ENCODE data around the gene RABEP1.

RABEP1 gene

GRCh38 chr17:5269241-5269960, 12.7 kb upstream of the RABEP1 start:
- DNase-seq = no peak

GRCh38 chr17:5272322-5272721, 9.8 kb upstream of the RABEP1 start:
- no peak for DNase-seq

- peak in 3 of 4 experiments; percentile 14 to 52 (median 17) for DNase-seq
These were observed 646 bp downstream of the RABEP1 start for GRCh38 chr17:5282642-5283217.

GRCh38 chr17:5283571-5284315, 1.7 kb downstream of the RABEP1 start:
- no peak for DNase-seq

- DNase-seq = no peak
These were observed 2.6 kb downstream of the RABEP1 start for GRCh38 chr17:5284681-5285080.

GRCh38 chr17:5286846-5287245, 4.8 kb downstream of the RABEP1 start:
- no peak for DNase-seq

GRCh38 chr17:5291683-5292350, 9.7 kb downstream of the RABEP1 start:
- DNase-seq = no peak

GRCh38 chr17:5297245-5297644, 15.2 kb downstream of the RABEP1 start:
- DNase-seq = no peak

- no peak for DNase-seq
These were observed 17.3 kb downstream of the RABEP1 start for GRCh38 chr17:5299383-5299782.

GRCh38 chr17:5304636-5305035, 22.6 kb downstream of the RABEP1 start:
- DNase-seq = no peak

- DNase-seq = no peak
These were observed 27.8 kb downstream of the RABEP1 start for GRCh38 chr17:5309851-5310250.

- no peak for DNase-seq
These were observed 43.8 kb downstream of the RABEP1 start for GRCh38 chr17:5325851-5326250.

GRCh38 chr17:5329784-5330557, 47.9 kb downstream of the RABEP1 start:
- DNase-seq = no peak

GRCh38 chr17:5330981-5331380, 48.9 kb downstream of the RABEP1 start:
- DNase-seq = no peak

- no peak for DNase-seq
These were observed 49.4 kb downstream of the RABEP1 start for GRCh38 chr17:5331506-5331905.

GRCh38 chr17:5344914-5345313, 62.8 kb downstream of the RABEP1 start:
- DNase-seq = no peak

GRCh38 chr17:5352681-5353289, 70.7 kb downstream of the RABEP1 start:
- DNase-seq = no peak

GRCh38 chr17:5354310-5354709, 72.2 kb downstream of the RABEP1 start:
- DNase-seq = no peak

GRCh38 chr17:5354886-5355415, 72.9 kb downstream of the RABEP1 start:
- DNase-seq = no peak

GRCh38 chr17:5355421-5356129, 73.5 kb downstream of the RABEP1 start:
- no peak for DNase-seq

GRCh38 chr17:5361426-5361825, 79.3 kb downstream of the RABEP1 start:
- DNase-seq = no peak
